KG1 (cell line): Measurements from ENCODE around the gene MDP1.
"Not testable (repeated sequence)": the region's sequence is repeated elsewhere in the genome, so short reads cannot be mapped to it uniquely, and the experiment has no call there.

ENCODE experiments used
- DNase-seq: peaks from one replicate; lab custom pipeline; 2025; lab: John Stamatoyannopoulos, UW

The MDP1 gene

GRCh38 chr14:24250354-24250753, 34.5 kb upstream of the MDP1 start:
- no peak for DNase-seq

GRCh38 chr14:24249230-24250021, 33.6 kb upstream of the MDP1 start:
- no peak for DNase-seq

- DNase-seq = no peak
These were observed 31.6 kb upstream of the MDP1 start for GRCh38 chr14:24247422-24247821.

GRCh38 chr14:24246765-24247212, 30.9 kb upstream of the MDP1 start:
- DNase-seq = no peak

- DNase-seq = not testable (repeated sequence)
These were observed 29.5 kb upstream of the MDP1 start for GRCh38 chr14:24245350-24245749.

- no peak for DNase-seq
These were observed 27.5 kb upstream of the MDP1 start for GRCh38 chr14:24243336-24243836.

- peak; percentile 99 for DNase-seq
These were observed 26.1 kb upstream of the MDP1 start for GRCh38 chr14:24241829-24242443.

- DNase-seq = no peak
These were observed 24.4 kb upstream of the MDP1 start for GRCh38 chr14:24240110-24240918.

- no peak for DNase-seq
These were observed 22.7 kb upstream of the MDP1 start for GRCh38 chr14:24238527-24239037.

GRCh38 chr14:24238123-24238522, 22.3 kb upstream of the MDP1 start:
- no peak for DNase-seq

- no peak for DNase-seq
These were observed 21.6 kb upstream of the MDP1 start for GRCh38 chr14:24237463-24237955.

GRCh38 chr14:24236689-24237462, 21.0 kb upstream of the MDP1 start:
- no peak for DNase-seq

GRCh38 chr14:24235804-24236688, 20.2 kb upstream of the MDP1 start:
- DNase-seq = no peak

- no peak for DNase-seq
These were observed 18.5 kb upstream of the MDP1 start for GRCh38 chr14:24234095-24235005.

GRCh38 chr14:24233538-24233866, 17.6 kb upstream of the MDP1 start:
- DNase-seq = no peak

- no peak for DNase-seq
These were observed 17.0 kb upstream of the MDP1 start, which contains the start of gene GMPR2 for GRCh38 chr14:24232645-24233537. Gene GMPR2, plus strand, starts transcription at chr14:24232929. Its CDS starts 325 bp downstream, at chr14:24233254.

GRCh38 chr14:24232121-24232644, 16.3 kb upstream of the MDP1 start, which contains the start of gene NEDD8:
Gene NEDD8, minus strand, starts transcription at chr14:24232367. Its CDS starts 100 bp downstream, at chr14:24232267.
- peak; percentile 92 for DNase-seq
